ENCODE results near the gene GCHFR.

GCHFR gene

DNA sequence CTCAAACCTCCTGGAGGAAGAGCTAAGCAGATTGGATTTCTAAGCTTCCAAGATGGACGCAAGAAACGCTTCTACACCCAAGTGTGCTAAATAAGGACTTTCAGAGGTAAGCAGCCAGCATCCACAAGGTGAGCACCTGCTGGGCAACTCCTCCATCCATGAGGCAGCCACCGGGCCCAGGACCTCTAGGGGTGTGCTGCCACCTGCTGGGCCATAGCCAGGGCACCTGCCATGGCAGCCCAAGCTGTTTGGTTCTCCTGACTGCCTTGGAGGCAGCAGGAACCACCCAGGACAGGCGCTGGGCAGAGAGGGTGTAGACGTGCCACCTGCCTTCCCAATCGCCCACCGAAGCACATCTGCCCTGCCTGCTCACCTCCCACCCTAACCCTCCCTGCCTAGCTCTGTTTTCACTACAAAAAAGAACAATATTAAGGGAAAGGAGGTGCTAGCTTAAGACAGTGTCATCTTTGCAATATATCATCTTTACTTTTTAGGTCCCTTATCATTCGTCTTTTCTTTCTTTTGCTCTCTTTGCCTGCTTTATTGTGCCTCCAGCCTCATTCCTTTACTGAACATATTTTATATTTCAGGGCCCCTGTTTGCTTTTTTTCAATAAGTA, 18.9 kb downstream of the GCHFR start:
- DNase-seq: peak; percentile 78 to 81

DNA sequence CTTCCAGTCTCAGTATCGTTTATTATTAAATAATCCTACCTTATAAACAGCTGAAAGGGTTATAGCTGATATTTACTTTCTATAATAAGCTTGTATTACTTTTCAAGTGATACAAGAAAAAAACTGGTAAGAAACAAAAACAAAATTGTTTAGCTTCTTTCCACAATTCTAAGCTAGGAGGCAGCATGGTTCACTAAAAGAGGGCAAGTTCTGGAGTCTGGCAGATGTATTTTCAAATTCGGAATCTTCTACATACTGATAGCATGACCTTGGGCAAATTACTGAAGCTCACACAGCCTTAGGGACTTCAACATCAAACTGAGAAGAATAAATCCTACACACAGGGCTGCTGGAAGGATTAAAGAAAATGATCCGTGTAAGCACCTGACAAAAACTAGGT, 21.3 kb downstream of the GCHFR start:
- no peak for DNase-seq

DNA sequence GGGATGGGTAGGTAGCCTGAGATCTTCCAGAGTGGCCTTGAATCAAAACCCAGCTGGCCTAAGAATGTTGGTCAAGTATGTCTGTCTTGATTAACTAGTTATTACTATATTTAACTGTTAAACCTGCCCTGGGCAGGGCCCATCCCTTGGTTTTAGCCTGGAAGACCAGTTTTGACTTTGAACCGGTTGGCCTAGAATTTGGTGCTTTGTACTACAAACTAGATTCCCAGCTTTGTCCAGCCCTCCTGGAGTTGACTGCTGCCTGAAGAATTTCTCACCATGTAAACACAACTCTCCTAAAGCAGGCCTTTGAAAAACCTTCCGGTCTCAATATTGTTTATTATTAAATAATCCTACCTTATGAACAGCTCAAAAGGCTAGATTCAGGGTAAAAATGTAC, 21.9 kb downstream of the GCHFR start:
- no peak for DNase-seq

DNA sequence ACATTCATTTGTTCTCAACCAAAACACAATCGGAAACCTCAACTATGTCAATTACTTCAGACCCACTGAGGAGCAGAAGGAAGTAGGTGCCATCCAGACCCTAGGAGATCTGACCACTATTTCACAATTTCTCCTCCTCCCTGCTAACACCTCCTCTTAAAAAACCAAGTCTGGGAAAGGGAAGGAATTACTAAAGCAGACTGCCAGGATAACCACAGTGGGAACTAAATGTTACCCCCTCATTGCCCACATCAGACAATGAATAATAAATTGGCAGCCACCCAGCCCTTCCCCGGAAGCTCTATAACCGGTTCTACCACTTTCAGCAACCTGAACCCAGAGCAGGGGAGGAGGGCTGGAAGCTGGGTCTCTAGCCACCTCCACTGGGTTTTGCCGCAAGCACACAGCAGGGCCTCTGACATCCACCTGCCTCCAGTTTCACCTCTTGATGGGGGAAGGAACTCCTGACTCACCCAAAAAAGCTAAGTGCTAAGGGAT, 23.5 kb downstream of the GCHFR start:
- peak; percentile 67 to 72 for DNase-seq

DNA sequence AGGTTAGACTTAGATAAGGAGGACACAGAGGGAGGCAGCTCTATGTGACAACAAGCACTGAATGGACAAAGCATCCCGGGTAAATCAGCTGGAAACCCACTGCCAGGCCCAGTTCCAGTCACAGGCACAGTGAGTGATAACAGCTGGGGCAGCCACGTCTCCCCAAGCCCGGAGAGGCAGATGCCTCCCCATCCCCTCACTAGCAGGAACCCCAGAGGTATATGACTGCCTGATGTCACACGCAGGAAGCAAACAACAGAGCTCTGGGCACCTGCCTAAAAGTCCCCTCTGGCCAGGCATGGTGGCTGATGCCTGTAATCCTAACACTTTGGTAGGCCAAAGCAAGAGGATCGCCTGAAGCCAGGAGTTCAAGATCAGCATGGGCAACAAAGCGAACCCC, 24.1 kb downstream of the GCHFR start:
- DNase-seq: no peak

DNA sequence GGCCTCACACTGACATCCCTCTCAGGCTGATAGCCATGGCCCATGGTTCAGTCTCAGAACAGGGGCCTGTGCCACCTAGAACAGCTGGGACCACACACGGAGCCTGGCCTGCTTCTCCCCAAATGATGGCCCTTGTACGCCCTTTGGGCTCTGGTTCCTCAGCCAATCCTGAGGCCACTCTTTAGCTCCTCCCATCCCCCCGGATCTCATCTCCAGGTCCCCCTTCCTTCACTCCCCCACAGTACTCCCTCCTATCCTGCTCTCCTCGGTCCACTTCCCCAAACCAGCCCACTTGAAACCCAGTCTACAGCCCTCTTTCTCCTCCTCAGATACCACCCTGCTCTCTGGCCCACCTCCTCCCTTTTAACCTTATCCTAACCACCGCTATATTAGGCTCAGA, 25.3 kb downstream of the GCHFR start:
- DNase-seq: no peak

DNA sequence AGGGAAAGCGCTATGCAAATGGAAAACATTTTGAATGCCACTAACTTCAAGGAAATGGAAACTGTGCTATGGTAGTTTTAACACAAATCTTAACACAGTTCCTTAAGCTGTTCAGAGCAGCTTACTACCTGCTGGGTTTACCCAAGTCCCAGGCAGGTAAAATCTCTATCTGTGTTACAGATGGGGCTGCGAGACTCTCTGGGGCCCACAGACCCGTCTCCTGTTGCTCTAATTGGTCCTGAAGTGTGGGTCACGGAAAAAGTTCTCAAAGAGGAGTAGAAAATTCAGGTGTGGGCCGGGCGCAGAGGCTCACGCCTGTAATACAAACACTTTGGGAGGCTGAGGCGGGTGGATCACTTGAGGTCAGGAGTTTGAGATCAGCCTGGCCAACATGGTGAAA, 26.1 kb downstream of the GCHFR start:
- DNase-seq: no peak

DNA sequence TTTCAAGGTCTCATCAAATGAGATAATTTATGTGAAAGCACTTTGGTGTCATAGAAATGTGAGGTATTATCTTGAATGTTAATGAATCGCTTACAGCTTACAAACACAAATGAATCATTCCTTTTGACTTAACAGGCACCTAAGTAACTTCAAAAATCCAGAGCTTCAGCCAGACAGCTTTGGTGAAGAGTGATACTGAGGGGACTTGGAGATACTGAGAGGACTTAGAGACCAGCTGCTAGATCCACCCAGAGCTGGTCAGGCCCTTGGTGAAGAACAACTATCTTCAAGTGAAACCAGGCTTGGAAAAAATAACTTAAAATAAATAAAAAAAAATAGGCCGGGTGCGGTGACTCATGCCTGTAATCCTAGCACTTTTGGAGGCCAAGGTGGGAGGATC, 26.9 kb downstream of the GCHFR start:
- no peak for DNase-seq

DNA sequence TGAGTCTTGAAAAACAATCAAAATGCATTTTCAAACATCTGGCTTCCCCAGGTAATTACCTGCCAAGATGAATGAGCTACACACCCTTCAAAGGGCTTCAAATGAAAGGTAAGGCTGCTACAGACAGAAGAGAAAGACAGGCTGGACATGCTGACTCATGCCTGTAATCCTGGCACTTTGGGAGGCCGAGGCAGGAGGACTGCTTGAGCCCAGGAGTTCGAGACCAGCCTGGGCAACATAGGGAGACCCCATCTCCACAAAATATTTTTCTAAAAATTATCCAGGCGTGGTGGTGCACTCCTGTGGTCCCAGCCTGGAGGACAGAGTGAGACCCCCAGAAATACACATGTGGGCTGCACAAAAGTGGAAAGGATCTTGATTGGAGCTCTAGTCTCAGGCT, 28.5 kb downstream of the GCHFR start:
- DNase-seq: no peak

DNA sequence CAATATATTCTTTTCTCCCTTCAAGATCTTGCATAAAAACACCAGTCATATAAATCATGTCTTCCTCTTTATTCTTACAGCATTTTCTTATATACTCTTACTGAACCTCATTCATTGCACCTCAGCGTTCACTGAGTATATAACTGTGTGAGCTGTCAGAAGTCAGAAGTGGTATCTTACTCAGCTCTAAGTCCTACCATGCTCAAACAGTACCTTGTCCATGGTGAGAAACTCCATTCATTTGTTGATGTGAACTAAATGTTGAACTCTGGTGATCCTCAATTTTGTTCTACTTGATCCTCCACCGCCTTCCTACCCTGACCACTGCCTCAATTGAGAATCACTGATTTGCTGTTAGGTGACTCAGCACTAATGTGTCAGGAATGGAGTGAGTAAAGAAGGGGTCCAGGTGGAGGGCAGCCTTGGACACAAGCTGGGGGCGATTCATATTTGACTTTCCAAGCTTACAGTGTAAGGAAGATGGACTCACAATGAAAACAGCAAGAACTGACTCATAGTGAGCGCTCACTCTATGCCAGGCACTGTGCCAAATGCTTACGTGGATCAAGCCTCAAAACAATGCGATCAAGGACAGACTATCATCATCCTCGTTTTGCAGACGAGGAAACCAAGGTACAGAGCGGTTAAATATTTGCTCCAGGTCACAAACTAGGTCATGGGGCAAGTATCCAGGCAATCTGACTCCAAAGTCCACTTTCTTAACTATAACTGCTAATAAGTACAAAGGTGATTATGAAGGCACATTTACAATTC, 29.5 kb downstream of the GCHFR start:
- peak in 1 of 2 donors; percentile 35 for DNase-seq

DNA sequence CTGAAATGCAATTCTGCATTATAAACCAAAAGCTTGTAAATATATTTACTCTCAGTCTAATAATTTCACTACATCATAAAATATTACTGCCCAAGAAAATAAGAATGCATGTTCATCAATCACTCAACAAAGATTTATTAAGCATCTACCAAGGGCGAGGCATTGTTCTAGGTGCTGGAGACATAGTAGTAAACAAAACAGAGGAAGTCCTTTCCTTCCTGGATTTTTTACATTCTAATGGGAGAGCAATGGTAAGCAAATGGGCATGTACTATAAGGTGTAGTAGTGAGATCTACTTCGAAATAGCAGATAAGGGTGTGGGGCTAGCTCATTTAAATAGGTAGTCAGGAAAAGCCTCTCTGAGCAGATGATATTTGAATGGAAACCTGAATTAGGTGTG, 32.2 kb downstream of the GCHFR start:
- DNase-seq: no peak

DNA sequence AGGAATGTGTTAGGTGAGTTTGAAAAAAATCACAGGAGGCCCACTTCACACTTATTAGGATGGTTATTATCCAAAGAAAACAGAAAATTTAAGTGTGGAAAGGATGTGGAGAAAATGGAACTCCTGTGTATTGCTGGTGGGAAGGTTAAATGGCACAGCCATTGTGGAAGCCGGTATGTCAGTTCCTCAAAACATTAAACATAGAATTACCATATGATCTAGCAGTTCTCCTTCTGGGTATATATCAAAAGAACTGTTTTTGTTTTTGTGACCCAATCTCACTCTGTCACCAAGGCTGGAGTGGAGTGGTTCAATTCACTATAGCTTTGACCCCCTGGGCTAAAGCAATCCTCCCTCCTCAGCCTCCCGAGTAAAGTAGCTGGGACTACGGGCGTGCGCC, 32.6 kb downstream of the GCHFR start:
- no peak for DNase-seq

DNA sequence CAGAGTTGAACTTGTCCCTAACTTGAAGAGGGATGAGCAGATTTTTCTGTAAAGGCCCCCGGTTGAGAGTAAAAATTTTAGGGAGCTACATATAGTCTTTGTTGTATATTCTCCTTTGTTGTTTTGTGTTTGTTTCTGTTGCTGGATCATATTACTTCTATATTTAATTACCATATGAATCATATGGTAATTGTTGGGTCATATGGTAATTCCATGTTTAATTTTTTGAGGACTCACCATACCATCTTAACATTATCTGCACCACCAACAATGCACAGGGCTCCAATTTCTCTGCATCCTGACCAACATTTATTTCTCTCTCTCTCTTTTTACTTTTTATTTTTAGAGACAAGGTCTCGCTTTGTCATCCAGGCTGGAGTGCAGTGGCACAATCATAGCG, 35.7 kb downstream of the GCHFR start:
- no peak for DNase-seq

DNA sequence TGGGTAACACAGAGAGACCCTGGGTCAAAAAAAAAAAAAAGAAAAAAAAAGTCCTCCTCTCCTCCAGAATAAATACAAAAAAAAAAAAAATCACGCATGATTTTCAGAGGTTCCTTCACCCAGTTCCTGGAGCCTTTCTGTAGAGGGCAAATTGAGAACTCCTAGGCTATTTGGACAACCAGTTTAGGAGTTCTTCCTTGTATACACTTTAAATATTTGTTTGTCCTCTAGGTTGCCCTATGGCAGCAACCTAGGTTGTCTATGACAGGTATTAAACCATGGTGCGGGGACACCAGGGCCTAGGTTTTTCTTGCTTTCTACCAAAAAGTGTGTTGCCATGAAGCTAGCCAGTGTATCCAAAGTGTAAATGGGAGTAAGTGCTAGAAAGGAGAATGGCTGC, 39.2 kb downstream of the GCHFR start:
- no peak for DNase-seq

DNA sequence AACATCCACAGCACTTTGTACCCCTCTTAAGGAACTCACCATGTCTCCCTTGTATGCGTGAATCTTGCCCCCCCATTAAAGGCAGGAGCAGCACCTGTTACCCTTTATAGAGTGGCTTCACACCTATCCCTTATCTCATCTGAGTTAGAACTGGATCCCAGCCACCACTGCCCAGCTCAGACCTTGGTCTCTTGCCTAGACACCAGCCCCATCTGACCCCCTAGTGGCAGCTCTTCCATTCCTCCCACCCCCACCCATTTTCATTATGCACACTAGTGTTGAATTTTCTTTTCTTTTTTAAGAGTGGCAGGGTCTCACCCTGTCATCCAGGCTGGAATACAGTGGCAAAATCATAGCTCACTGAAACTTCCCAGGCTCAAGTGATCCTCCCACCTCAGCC, 39.8 kb downstream of the GCHFR start:
- no peak for DNase-seq

DNA sequence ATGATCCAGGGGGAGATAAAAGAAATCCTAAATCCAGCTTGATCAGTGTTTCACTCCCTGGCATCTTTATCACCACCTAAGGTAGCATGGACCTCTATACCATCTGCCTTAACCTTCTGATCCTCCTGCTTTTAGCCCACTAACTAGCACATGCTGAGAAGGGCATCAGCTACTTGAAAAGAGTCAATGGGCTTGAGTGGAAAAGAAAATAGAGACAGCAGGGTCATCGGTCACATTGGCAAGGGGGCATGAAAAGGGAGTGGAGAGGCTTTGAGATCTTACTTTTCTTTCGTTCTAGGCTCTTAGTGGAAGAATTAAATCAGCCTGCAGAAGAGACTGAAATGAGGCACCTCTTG, 42.8 kb downstream of the GCHFR start:
- DNase-seq: no peak

DNA sequence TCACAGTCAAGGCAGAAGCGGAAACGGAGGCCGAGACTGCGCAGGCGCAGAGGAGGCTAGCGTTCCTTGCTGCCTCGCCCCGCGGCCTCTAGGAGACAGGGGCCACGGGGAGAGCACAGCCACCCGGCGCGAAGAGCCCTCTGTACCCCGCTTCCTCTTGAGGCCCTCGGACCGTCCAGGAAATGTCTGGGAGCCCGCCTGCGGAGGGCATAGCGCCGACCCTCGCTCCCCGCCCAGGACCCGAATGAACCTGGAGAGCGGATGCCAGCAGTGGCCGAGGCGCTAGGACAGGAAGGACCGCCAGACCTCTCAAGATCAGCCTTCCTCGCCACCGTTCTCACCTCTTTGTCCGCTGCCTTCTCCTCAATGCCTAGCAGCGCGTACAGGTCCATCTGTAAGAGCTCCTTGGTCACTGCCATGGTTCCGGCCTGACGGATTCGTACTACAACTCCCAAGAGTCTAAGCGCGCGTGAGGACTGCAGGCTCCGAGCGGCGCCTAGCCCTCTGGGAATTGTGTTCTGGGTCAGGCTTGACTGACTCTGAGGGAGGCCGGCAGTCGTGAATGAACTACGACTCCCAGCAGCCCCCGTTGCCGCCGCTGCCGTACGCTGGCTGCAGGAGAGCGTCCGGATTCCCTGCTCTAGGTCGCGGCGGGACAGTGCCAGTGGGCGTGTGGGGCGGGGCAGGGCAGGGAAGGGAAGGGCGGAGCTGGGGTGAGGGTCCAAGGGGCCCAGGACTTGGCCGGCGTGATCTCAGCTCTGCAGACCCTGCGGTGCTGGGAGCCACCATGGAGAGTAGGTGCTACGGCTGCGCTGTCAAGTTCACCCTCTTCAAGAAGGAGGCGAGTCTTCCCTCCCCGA, 43.4 kb downstream of the GCHFR start, which contains the start of the genes DNAJC17 and ZFYVE19:
Gene DNAJC17, minus strand, starts transcription at position 446 of the 860 bp plus-strand sequence. Its CDS starts 27 bp downstream, at position 419.
Gene ZFYVE19, plus strand, starts transcription at position 62 of the 860 bp plus-strand sequence. Its CDS starts 501 bp downstream, at position 563.
- DNase-seq: peak; percentile 95 to 96

DNA sequence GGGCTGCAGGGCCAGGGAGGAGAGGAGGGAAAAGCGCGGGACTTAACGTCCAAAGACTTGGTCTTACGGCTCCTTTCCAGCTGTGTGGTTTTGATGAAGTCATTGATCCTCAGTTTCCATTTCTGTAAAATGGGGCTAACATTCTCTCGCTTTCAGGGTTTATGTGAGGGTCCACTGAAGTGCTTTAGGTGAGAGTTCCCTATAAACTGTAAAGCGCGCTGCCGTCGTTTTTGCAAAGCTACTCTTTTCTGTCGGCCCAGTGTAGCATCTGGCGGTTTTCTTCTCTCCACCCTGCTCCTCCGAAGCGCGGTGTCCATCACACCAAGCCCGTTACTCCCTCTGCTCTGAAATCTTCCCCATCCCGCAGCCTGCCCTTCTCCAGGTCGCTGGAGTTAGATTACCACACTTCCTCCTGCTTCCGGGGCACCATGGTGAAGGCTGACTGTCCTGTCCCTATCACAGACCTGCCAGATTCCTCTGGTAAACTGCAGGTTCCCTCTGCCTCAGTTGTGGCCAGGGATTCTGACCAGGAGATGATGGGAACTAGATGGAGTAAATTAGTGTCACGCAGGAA, 44.1 kb downstream of the GCHFR start:
- no peak for DNase-seq

DNA sequence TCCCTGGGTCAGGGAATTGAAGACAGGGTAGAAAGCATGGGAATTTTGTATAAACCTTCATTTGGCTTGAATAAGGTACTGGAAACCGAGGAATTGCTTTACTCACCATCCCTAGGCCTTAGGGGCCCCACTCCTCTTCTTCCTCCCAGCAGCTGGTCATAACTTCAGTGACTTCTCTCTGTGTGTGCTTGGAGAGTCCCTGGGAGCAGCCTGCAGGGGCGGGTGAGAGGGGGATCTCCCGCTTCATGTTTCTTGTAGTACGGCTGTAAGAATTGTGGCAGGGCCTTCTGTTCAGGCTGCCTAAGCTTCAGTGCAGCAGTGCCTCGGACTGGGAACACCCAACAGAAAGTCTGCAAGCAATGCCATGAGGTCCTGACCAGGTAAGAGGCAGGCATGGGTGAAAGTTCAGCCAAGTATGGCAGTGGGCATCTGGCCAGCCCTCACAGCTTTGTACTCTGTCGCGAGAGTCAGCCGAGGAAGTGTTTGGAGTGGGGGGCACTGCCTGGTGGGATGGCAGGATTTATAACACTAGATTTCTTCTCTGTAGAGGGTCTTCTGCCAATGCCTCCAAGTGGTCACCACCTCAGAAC, 45.1 kb downstream of the GCHFR start:
- no peak for DNase-seq

DNA sequence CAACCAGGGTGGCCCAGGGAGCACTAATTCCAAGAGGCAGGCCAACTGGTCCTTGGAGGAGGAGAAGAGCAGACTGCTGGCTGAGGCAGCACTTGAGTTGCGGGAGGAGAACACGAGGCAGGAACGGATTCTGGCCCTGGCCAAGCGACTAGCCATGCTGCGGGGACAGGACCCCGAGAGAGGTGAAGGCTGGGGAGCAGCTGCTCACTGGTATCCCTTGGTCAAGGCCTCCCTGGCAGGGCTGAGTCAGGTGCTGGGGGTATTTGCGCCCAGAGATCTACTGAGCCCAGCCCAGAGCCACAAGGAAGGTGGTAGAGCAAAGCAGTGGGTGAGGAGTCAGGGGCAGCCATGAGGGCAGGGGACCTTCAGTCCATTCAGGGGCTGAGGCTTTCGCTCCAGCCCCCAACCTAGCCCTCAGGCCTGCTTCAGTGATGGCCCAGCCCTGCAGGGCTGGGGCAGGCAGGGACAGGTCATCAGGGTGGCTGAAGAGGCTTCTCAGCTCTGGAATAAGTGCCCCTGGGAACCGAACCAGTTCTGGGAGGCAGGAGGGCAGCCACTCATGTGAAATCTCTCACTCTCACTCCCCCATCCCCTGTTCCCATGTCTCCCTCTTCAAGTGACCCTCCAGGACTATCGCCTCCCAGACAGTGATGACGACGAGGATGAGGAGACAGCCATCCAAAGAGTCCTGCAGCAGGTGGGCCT, 49.0 kb downstream of the GCHFR start:
- no peak for DNase-seq

DNA sequence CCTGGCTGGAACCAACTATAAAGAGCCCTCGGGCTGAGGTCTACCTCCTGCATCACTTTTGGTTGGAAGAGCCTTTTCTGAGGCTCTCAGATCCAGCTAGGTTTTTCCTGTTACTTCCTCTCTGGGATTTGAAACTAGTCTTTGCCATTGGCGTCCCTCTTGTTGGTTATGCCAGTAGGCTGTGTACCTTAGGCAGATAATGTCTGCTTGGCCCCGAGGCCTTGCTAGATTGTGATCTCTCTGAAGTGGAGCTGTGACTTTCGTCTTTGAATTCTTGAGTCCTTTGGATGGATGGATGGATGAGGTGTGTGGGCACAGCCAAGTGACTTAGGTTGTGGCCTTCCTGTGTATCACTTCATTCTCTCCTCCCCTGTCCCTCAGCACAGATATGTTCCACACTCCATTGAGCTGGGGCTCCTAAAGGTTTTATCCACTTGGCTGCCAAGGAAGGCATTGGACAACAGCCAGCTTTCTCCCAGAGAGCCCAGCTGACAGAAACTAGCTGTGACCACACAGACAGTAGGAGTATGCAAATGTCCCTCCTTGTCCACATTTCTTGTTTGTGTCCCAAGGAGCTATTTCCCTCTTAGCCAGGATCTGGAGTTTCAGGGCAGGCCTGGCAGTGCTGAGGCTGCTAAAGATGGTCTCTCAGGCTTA, 51.3 kb downstream of the GCHFR start:
- no peak for DNase-seq
